Mesendoderm (in vitro differentiated cells): ENCODE results near the gene CMIP.

Experiments
- DNase-seq: peaks from one replicate; pipeline ENCODE4 v3.0.0; 2013
- H2AK5ac ChIP-seq: 2 replicates; pipeline ENCODE4 v1.6.1; 2013; ENCODE audit warnings: low read length, inconsistent platforms
- H2BK120ac ChIP-seq: 2 replicates; pipeline ENCODE4 v1.6.1; 2013; ENCODE audit warnings: low read depth, mild to moderate bottlenecking, low read length, moderate library complexity, mixed read lengths
- H2BK15ac ChIP-seq: replicated peaks from 2 replicates; pipeline ENCODE4 v1.6.1; 2013; ENCODE audit warnings: low read depth, mild to moderate bottlenecking, moderate library complexity
- H2BK5ac ChIP-seq: 2 replicates; pipeline ENCODE4 v1.6.1; 2013; ENCODE audit warnings: low read length, inconsistent platforms
- H3K18ac ChIP-seq: 2 replicates; pipeline ENCODE4 v1.6.1; 2013; ENCODE audit warnings: mild to moderate bottlenecking, low read length, mixed read lengths
- H3K23ac ChIP-seq: one replicate; pipeline ENCODE4 v1.6.1; 2013; ENCODE audit warnings: low read length
- H3K27ac ChIP-seq: 2 replicates; pipeline ENCODE4 v1.5.1; 2013; ENCODE audit warnings: low read depth, mild to moderate bottlenecking, inconsistent platforms, low read length, moderate library complexity
- H3K27me3 ChIP-seq: 2 replicates; pipeline ENCODE4 v1.6.1; 2013; ENCODE audit warnings: low read length, control low read depth, mild to moderate bottlenecking, inconsistent platforms; ENCODE audit not compliant: insufficient read depth, poor library complexity
- H3K36me3 ChIP-seq: 2 replicates; pipeline ENCODE4 v1.6.1; 2013; ENCODE audit warnings: low read length, inconsistent platforms; ENCODE audit not compliant: control insufficient read depth, insufficient read depth
- H3K4ac ChIP-seq: one replicate; pipeline ENCODE4 v1.6.1; 2013; ENCODE audit warnings: low read depth, mild to moderate bottlenecking, low read length, moderate library complexity
- H3K4me1 ChIP-seq: 2 replicates; pipeline ENCODE4 v1.6.1; 2013; ENCODE audit warnings: low read depth, low read length, inconsistent platforms; ENCODE audit not compliant: control insufficient read depth
- H3K4me2 ChIP-seq: 2 replicates; pipeline ENCODE4 v1.6.1; 2013; ENCODE audit warnings: low read length
- H3K4me3 ChIP-seq: 2 replicates; pipeline ENCODE4 v1.5.1; 2013; ENCODE audit warnings: mild to moderate bottlenecking, low read length
- H3K56ac ChIP-seq: one replicate; pipeline ENCODE4 v1.6.1; 2013; ENCODE audit warnings: low read length
- H3K79me1 ChIP-seq: 2 replicates; pipeline ENCODE4 v1.6.1; 2013; ENCODE audit warnings: low read length, inconsistent platforms
- H3K79me2 ChIP-seq: 2 replicates; pipeline ENCODE4 v1.6.1; 2013; ENCODE audit warnings: mild to moderate bottlenecking, low read length; ENCODE audit not compliant: control insufficient read depth, insufficient read depth
- H3K9ac ChIP-seq: 2 replicates; pipeline ENCODE4 v1.6.1; 2013; ENCODE audit warnings: low read length, inconsistent platforms
- H4K5ac ChIP-seq: one replicate; pipeline ENCODE4 v1.6.1; 2013; ENCODE audit warnings: low read length
- H4K8ac ChIP-seq: one replicate; pipeline ENCODE4 v1.6.1; 2013; ENCODE audit warnings: low read depth, mild to moderate bottlenecking, control low read depth, low read length, moderate library complexity
- WGBS: extraction: QIAGEN DNeasy Blood & Tissue Kit; methylation state at CpG from one replicate; pipeline ENCODE4 v1.1.7; 2013; ENCODE audit warnings: low lambda C conversion rate, missing lambda C conversion rate; ENCODE audit not compliant: insufficient coverage; ENCODE audit errors: extremely low coverage; 5-methylcytosine and 5-hydroxymethylcytosine counted together

CMIP gene

GRCh38 chr16:81601601-81602255 is 157.1 kb downstream of the CMIP start:
- Histone ChIP-seq H3K9ac (no peak overlapping the region), H3K27ac (no peak overlapping the region), H3K4ac (no peak overlapping the region), H3K4me2 (no peak overlapping the region), H2BK5ac (no peak overlapping the region), H4K5ac (no peak overlapping the region), H3K36me3 (no peaks in the 10 kb centered on the region), H3K56ac (no peak overlapping the region), H3K4me3 (no peak overlapping the region), H2AK5ac (no peak overlapping the region), H4K8ac (no peak overlapping the region), H3K27me3 (no peaks in the 10 kb centered on the region), H2BK120ac (no peak overlapping the region), H3K18ac (no peak overlapping the region), H2BK15ac (no peak overlapping the region), H3K79me2 (peaks cover 4% of the 10 kb centered on the region), H3K79me1 (peaks cover 24% of the 10 kb centered on the region), H3K4me1 (no peaks in the 10 kb centered on the region), H3K23ac (no peak overlapping the region)
- no peak for DNase-seq
- no CpG with 5 or more reads among the region's 16 CpGs for WGBS

DNA sequence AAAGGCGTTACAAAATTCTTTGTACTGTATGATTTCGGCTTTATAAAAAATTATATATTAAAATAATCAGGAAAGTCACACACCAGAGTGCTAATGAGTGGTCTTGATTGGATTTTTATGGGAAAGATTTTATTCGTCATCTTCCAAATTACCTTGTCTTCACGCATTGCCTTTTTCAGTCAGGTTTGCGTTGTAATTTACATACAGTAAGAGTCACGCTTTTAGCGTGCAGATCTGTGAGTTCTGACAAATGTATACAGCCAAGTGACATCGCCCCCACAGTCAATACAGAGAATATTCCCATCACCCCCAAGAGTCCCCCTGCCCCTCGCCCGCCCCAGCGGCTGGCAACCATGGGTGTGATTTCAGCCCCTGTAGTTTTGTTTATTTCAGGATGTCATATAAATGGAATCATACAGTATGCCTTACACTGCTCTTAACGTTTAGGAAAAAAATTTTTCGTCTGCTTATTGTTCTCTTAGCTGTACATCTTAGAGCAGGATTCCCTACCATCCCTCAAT is 157.7 kb downstream of the CMIP start:
- Histone ChIP-seq H2BK120ac (no peak overlapping the region), H2BK5ac (no peak overlapping the region), H3K79me2 (peaks cover 4% of the 10 kb centered on the region), H3K27me3 (no peaks in the 10 kb centered on the region), H3K56ac (no peak overlapping the region), H3K18ac (no peak overlapping the region), H3K4ac (no peak overlapping the region), H3K79me1 (peaks cover 22% of the 10 kb centered on the region), H2BK15ac (no peak overlapping the region), H3K9ac (no peak overlapping the region), H3K23ac (no peak overlapping the region), H3K27ac (no peak overlapping the region), H4K5ac (no peak overlapping the region), H4K8ac (no peak overlapping the region), H3K4me3 (no peak overlapping the region), H3K36me3 (no peaks in the 10 kb centered on the region), H3K4me2 (no peak overlapping the region), H2AK5ac (no peak overlapping the region), H3K4me1 (no peaks in the 10 kb centered on the region)
- no peak for DNase-seq
- WGBS: no CpG with 5 or more reads among the region's 13 CpGs

DNA sequence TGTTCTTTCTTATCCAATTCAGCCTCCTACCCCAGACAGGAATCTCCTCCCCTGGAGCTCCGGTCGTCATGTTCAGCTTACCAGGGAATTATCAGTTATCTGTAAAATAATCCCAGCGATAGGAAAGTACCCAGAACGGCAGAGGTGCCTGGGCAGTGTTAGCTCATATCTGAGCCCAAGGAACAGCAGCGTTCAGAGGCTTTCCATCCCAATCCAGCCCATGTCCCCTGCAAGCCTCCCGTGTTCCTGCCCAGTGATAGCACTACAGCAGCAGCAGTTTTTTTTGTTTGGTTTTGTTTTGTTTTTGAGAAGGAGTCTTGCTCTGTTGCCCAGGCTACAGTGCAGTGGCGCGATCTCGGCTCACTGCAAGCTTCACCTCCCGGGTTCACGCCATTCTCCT is 158.2 kb downstream of the CMIP start:
- no peak for DNase-seq
- no peak overlapping the region for H2BK5ac ChIP-seq
- no CpG with 5 or more reads among the region's 11 CpGs for WGBS
- no peak overlapping the region for H3K4me2 ChIP-seq
- no peak overlapping the region for H2BK120ac ChIP-seq
- H3K18ac ChIP-seq: no peak overlapping the region
- H3K23ac ChIP-seq: no peak overlapping the region
- H3K79me1 ChIP-seq: peaks cover 19% of the 10 kb centered on the region
- no peak overlapping the region for H3K4me3 ChIP-seq
- H3K36me3 ChIP-seq: peaks cover 4% of the 10 kb centered on the region
- H3K56ac ChIP-seq: no peak overlapping the region
- peaks cover 4% of the 10 kb centered on the region for H3K79me2 ChIP-seq
- no peak overlapping the region for H3K9ac ChIP-seq
- H3K27me3 ChIP-seq: no peaks in the 10 kb centered on the region
- H3K27ac ChIP-seq: no peak overlapping the region
- no peak overlapping the region for H3K4ac ChIP-seq
- H2AK5ac ChIP-seq: no peak overlapping the region
- H4K5ac ChIP-seq: no peak overlapping the region
- no peaks in the 10 kb centered on the region for H3K4me1 ChIP-seq
- H2BK15ac ChIP-seq: no peak overlapping the region
- no peak overlapping the region for H4K8ac ChIP-seq

- no peak for DNase-seq
- Histone ChIP-seq H3K36me3 (peaks cover 4% of the 10 kb centered on the region), H3K4me3 (no peak overlapping the region), H3K18ac (no peak overlapping the region), H3K79me2 (peaks cover 2% of the 10 kb centered on the region), H3K4me1 (no peaks in the 10 kb centered on the region), H4K8ac (no peak overlapping the region), H2BK5ac (no peak overlapping the region), H2AK5ac (no peak overlapping the region), H3K9ac (no peak overlapping the region), H3K27me3 (no peaks in the 10 kb centered on the region), H3K27ac (no peak overlapping the region), H3K23ac (no peak overlapping the region), H2BK15ac (no peak overlapping the region), H3K79me1 (peaks cover 14% of the 10 kb centered on the region), H3K56ac (no peak overlapping the region), H3K4ac (no peak overlapping the region), H4K5ac (no peak overlapping the region), H3K4me2 (no peak overlapping the region), H2BK120ac (no peak overlapping the region)
- WGBS: no CpG with 5 or more reads among the region's 8 CpGs
These were observed 160.4 kb downstream of the CMIP start for GRCh38 chr16:81604960-81605383.

- Histone ChIP-seq H2BK15ac (no peak overlapping the region), H3K27me3 (no peaks in the 10 kb centered on the region), H3K36me3 (peaks cover 4% of the 10 kb centered on the region), H3K4me2 (no peak overlapping the region), H3K9ac (no peak overlapping the region), H3K79me1 (peaks cover 9% of the 10 kb centered on the region), H4K8ac (no peak overlapping the region), H3K18ac (no peak overlapping the region), H3K56ac (no peak overlapping the region), H3K4me3 (no peak overlapping the region), H2BK120ac (no peak overlapping the region), H3K79me2 (peaks cover 2% of the 10 kb centered on the region), H3K4ac (no peak overlapping the region), H2AK5ac (no peak overlapping the region), H2BK5ac (no peak overlapping the region), H3K27ac (no peak overlapping the region), H4K5ac (no peak overlapping the region), H3K4me1 (no peaks in the 10 kb centered on the region), H3K23ac (no peak overlapping the region)
- no peak for DNase-seq
- no CpG with 5 or more reads among the region's 4 CpGs for WGBS
These were observed 161.4 kb downstream of the CMIP start for GRCh38 chr16:81606039-81606438.

DNA sequence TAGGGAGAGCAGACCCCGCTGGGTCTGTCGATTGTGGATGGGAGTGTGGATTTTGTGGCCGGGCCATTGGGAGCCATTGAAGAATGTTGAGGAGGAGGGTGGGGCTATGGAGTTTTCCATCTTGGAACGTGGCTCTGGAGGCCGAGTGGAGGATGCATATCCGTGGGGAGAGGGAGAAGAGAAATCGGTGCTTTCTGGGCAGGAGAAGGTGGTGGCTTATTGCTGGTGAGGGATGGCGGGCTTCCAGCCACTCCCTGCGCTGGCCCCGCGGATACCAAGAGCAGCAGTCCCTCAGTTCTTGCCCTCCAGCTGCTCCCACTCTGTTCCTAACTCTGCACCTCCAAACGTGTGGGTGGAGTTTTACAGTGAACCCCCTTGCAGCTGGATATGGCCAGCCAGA is 162.4 kb downstream of the CMIP start:
- Histone ChIP-seq H2BK120ac (no peak overlapping the region), H3K79me1 (peaks cover 9% of the 10 kb centered on the region), H3K9ac (no peak overlapping the region), H3K56ac (no peak overlapping the region), H3K36me3 (peaks cover 4% of the 10 kb centered on the region), H3K4ac (no peak overlapping the region), H3K4me1 (peaks cover 3% of the 10 kb centered on the region), H4K8ac (no peak overlapping the region), H3K27me3 (no peaks in the 10 kb centered on the region), H2AK5ac (no peak overlapping the region), H3K4me3 (no peak overlapping the region), H3K27ac (no peak overlapping the region), H3K4me2 (no peak overlapping the region), H4K5ac (no peak overlapping the region), H2BK5ac (no peak overlapping the region), H3K23ac (no peak overlapping the region), H3K18ac (no peak overlapping the region), H3K79me2 (peaks cover 2% of the 10 kb centered on the region), H2BK15ac (no peak overlapping the region)
- no peak for DNase-seq
- WGBS: no CpG with 5 or more reads among the region's 12 CpGs
